SW 1271 (cell line): ENCODE data around the gene DGKB.

Source experiments
- DNase-seq, 2 experiments: peaks; one replicate each; lab custom pipeline; 2025; lab: John Stamatoyannopoulos, UW

DGKB gene

GRCh38 chr7:14688208-14688607 lies 214.3 kb downstream of the DGKB start:
- DNase-seq: no peak

GRCh38 chr7:14687777-14688176 lies 214.8 kb downstream of the DGKB start:
- no peak for DNase-seq

- DNase-seq: no peak
These were observed 215.3 kb downstream of the DGKB start for GRCh38 chr7:14687241-14687640.

GRCh38 chr7:14685167-14685566 lies 217.4 kb downstream of the DGKB start:
- no peak for DNase-seq

GRCh38 chr7:14682910-14683465 lies 219.6 kb downstream of the DGKB start:
- no peak for DNase-seq

- DNase-seq: no peak
These were observed 225.7 kb downstream of the DGKB start for GRCh38 chr7:14676896-14677295.

- DNase-seq: no peak
These were observed 229.3 kb downstream of the DGKB start for GRCh38 chr7:14673202-14673601.

GRCh38 chr7:14666913-14667312 lies 235.6 kb downstream of the DGKB start:
- no peak for DNase-seq

GRCh38 chr7:14666304-14666703 lies 236.2 kb downstream of the DGKB start:
- DNase-seq: no peak

- no peak for DNase-seq
These were observed 262.8 kb downstream of the DGKB start for GRCh38 chr7:14639801-14640200.

GRCh38 chr7:14639329-14639728 lies 263.2 kb downstream of the DGKB start:
- DNase-seq: no peak

GRCh38 chr7:14637968-14638367 lies 264.6 kb downstream of the DGKB start:
- peak in 1 of 2 experiments; percentile 12 for DNase-seq

GRCh38 chr7:14635955-14636354 lies 266.6 kb downstream of the DGKB start:
- no peak for DNase-seq

GRCh38 chr7:14630048-14630447 lies 272.5 kb downstream of the DGKB start:
- DNase-seq: no peak

- DNase-seq: no peak
These were observed 274.0 kb downstream of the DGKB start for GRCh38 chr7:14628516-14628915.

GRCh38 chr7:14626076-14626475 lies 276.5 kb downstream of the DGKB start:
- no peak for DNase-seq

GRCh38 chr7:14622559-14622958 lies 280.0 kb downstream of the DGKB start:
- DNase-seq: no peak

- DNase-seq: no peak
These were observed 296.4 kb downstream of the DGKB start for GRCh38 chr7:14606101-14606500.

GRCh38 chr7:14604606-14605005 lies 297.9 kb downstream of the DGKB start:
- peak in 1 of 2 experiments; percentile 50 for DNase-seq

GRCh38 chr7:14602851-14603250 lies 299.7 kb downstream of the DGKB start:
- no peak for DNase-seq

- DNase-seq: no peak
These were observed 301.7 kb downstream of the DGKB start for GRCh38 chr7:14600766-14601367.

- DNase-seq: no peak
These were observed 303.6 kb downstream of the DGKB start for GRCh38 chr7:14598978-14599377.

- no peak for DNase-seq
These were observed 306.1 kb downstream of the DGKB start for GRCh38 chr7:14596421-14596820.

- no peak for DNase-seq
These were observed 312.3 kb downstream of the DGKB start for GRCh38 chr7:14590206-14590605.
